GM21529 (cell line): ENCODE measurements around the gene LRRC2.
A peak's percentile ranks its signal among the peaks of the same experiment; 100 is the strongest.
"Not testable (repeated sequence)": the region's sequence is repeated elsewhere in the genome, so short reads cannot be mapped to it uniquely, and the experiment has no call there.

Experiments
- ATAC-seq: cut with Tn5 transposase; IDR thresholded peaks from one replicate; pipeline ENCODE4 v1.9.1; 2021; ENCODE audit not compliant: unreplicated experiment

The LRRC2 gene

DNA sequence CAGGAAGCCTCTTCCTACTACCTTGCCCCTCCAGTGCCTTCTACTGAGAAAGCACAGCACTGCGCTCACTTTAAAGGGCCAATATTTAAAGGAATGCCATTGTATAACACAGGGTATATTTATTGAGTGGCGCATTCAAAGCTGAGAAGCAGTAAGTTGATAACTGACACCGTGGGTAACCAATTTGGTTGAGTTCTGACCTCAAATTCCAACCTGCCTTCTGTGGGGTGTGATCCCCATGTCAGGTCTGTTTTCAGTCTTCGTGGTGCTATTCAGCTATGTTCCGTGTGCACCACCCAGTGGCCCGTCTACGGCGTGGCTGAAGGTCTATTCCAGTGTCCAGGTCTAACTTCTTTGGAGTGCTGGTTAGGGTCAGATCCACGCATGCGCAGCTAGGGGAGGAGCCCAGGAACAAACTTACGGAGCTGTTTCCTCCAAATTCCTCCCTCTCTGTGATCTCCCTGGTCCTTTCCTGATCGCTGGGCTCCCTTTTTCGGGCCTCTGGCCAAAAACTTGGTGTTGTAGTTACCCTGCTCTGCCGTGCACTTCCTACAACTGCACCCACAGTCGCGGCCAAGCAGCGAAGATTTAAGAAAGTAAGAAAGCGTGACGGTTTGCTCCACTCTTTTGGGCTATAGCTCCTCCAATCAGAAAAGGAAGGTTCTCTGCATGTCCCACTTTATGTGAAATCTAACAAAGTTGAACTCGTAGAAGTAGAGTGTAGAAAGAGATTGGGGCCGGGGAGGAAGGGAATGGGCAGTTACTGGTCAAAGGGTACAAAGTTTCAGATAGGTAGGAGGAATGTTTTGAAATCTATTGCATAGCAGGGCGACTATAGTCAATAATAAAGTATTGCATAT lies 7.7 kb downstream of the LRRC2 start:
- ATAC-seq = peak; percentile 92

DNA sequence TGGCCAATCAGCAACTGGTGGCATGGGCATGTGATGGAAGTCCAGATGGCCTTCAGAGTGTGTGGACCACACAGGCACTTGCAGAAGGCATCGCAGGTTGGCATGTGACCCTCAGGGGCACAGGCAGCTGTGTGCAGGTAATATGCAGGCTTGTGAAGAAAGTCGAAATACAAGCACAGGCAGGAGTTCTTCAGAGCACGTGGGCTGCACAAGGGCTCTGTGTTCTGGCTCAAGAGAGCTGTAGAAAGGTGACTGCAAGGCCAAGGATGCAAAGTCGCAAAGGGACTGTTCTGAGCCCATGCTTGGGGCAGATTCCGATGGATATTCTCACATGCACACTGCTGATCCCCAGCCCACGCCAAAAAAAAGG lies 8.3 kb downstream of the LRRC2 start:
- ATAC-seq = no peak

DNA sequence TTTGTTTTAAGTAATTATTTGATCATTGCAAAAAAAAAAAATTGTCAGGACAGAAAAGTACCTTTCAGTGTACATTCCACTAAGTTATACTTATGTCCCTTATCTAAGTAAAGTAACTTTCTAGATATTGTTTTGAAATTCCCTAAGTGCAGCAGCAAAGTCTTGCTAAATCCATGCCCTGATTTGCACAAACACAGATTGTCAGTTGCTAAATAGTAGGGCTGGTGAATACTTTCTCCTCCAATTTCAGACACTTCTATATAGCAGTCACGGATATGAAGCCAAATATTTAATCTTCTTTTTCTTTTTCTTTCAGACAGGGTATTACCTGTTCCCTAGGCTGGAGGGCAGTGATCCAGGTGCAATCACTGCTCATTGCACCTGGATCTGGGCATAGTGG lies 12.9 kb downstream of the LRRC2 start:
- no peak for ATAC-seq

DNA sequence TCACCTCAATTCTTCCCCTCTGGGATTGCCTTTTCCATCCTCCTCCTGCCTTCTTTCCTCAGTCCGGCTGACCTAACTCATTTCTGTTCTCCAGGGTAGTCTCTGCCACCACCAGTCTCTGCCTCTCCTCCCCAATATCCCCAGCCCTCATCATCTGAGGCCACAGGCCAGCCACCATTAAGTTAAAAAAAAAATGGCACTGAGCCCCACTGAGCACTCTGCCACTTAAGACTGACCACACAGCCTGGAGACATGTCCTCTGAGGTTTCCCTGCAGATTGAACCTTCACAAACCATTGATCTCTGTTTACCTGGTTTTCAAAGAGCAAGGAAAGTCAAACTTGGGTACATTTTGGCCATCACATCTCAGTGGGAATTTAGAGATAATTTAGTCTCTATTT lies 13.6 kb downstream of the LRRC2 start:
- no peak for ATAC-seq

DNA sequence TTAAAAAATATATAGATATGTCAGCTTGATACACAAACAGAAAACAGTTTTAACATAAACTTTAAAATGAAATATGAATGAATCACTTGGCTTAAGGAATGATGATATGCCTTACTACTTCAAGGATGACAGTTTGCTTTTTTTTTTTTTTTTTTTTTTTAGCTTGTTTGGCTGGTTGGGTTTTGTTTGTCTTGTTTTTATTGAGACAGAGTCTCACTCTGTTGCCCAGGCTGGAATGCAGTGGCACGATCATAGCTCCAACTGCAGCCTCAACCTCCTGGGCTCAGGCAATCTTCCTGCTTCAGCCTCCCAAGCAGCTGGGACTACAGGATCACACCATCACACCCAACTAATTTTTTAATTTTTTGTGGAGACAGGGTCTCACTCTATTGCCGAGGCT lies 14.5 kb downstream of the LRRC2 start:
- ATAC-seq = no peak

DNA sequence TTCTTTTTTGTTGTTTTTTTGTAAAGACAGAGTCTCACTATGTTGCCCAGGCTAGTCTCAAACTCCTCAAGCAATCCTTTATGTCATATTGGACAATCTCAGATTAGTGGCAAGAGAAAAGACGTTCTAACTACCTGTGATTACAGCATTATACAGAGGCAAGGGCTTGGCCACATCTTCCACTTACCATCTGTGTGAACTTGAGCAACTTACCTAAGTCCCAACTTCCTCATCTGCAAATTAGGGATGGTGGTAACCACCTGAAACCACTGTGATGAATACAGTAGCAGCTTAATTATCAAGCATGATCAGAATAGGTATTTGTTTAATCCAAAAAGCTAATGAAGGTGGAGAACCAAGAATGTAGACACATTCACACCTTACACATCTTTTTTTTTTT lies 16.1 kb downstream of the LRRC2 start:
- no peak for ATAC-seq

DNA sequence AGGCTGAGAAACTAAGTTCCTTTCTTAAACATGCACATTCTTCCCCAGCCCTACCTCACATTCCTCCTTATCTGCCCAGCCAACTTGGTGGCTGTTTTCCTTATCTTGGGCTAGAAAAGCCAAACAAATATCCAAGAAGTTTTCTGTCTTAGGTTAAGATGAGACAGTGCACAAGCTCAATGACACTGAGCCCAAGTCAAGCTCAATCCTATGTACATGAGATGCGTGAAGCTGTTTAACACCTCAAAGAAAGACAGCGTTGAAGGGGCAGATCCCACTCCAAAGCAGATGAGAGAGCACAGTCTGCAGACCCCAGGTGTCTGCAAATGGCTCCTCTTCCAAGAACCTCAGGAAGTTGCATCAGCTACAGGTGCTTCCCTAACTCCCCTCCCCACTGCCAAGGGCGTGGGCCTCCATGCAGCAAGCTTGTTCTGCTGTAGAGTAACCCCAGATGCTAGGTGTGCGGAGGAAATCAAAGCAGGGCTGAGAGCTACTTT lies 16.6 kb downstream of the LRRC2 start:
- ATAC-seq = no peak

DNA sequence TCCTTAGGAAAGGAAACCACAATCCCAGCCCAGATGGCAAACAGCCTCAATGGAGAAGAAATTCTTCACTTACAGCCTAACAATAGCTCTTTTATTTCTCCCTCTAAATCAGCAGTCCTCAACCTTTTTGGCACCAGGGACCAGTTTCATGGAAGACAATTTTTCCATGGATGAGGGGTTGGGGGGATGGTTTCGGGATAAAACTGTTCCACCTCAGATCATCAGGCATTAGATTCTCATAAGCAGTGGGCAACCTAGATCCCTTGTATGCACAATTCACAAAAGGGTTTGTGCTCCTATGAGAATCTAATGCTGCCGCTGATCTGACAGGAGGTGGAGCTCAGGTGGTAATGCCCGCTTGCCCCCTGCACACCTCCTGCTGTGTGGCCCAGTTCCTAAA lies 17.5 kb downstream of the LRRC2 start:
- ATAC-seq = not testable (repeated sequence)

DNA sequence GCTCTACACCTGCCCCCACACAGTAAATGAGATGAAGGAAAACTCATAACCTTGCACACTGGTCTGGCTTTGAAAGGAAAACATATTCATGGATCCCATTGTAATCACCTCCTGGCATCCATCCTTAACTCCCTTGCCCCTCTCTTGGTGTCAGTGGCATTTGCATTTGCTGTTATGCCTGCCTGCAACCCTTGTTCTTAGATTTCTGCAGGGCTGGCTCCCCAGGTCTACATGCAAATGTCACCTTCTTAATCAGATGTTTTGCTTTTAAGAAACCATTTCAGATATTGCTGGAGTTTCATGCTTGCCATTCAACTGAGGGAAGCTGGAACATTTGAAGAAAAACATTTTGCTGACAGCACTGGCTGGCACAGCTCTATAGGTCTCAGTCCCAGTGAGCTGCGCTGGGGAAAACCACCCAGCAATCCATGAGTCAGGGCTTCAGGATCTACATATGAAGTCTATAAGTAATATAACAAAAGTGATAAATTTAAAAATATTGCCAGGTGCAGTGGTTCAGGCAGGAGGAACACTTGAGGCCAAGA lies 19.1 kb downstream of the LRRC2 start:
- ATAC-seq = no peak

DNA sequence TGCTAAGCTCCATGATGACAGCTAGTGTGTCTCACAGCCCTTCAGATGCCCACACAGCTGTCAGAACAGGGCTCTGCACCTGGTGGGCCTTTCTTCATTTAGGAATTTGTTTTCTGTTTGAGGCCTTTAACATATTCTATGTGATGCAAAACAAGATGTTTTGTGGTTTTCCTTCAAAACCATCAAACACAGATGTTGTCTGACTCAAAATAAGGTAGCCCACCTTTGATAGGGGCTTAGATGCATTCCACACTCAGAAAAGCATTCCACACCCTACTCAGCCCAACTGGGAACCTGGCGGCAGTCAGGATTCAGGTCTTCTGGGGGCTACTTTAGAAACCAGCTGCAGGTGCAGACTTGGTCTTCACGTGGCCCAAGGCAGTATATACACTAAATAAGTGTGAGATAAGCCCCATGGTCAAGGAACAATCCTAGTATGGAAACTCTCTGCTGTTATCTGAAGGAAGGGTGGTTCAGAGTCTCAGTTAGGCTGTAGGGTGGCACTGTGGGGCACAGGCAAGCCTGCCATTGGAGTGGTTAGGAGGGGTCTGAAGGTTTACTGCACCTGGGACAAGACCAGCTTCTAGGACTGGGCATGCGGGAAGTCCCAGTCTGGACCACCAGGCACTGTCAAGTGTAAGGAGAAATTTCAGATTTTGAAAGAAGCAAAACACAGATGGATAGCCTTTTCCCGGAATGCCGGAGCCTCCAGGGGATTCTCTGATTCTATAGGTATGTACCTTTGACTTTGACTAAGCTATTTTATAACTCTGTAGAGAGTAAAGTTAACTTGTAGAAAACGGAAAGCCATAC lies 20.1 kb downstream of the LRRC2 start:
- ATAC-seq = no peak

DNA sequence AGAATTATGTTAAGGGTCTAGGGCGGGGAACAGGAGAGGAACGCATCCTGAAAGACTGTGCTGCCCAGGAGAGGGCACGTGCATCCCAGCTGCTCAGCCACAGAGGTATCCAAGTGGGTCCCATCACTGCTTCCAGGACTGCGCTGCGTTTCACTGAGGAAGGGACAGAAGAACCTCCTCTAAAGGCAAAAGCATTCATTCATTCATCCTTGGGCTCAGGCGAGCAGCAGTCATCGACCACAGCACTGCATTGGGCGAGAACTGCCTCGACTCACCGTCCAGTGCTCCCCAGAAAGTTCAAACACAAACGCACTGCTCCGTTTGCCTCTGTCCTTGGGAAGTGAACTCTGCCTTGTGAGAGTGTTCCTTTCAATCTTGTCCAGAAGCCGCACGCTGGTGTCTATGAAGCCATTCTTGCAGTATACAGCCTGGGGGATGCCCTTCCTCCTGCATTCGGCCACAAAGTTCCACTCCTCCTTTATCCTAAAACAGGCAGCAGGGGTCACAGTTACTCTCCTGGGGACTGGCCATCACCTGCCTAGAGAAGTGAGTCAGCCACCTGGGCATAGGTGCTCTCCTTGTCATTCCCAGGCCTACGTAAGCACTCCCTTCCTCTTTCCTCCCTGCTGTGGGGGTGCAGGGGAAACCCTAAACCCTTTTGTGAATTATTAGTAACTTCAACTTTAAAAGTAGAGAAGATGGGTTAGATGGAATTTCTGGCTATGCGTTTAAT lies 21.2 kb downstream of the LRRC2 start:
- ATAC-seq = no peak

DNA sequence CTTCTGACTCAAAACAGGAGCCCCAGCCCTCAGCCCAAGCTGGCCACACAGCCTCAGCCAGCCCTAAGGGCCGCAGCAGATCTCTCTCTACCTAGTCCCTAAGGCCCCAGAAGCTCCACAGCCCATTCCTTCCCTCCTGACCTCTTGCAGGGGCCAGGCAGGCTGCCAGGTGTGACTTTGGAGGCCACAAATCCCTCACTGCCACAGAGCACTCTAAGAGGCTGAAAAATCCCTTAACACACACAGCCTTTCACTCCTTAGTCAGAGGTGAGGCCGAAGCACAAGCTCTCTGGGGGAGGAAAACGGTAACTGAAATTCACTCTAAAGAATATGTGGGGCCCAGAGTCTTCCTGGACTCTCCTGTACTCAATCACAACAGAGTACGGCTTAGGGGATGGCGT lies 23.3 kb downstream of the LRRC2 start:
- no peak for ATAC-seq

DNA sequence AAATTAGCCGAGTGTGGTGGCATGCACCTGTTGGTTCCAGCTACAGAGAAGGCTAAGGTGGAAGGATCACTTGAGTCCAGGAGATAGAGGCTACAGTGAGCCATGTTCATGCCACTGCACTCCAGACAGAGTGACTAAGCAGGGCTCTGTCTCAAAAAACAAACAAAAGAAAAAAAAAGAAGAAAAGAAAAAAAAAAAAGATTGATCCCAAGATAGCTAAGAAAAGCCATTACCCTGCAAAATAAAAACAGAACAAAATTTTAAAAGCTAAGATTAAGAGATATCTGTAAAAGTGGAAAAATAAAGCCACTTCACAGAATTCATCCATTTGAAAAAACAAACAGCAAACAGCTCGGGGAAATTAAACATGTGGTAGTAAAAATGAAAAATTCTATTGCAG lies 23.8 kb downstream of the LRRC2 start:
- no peak for ATAC-seq

DNA sequence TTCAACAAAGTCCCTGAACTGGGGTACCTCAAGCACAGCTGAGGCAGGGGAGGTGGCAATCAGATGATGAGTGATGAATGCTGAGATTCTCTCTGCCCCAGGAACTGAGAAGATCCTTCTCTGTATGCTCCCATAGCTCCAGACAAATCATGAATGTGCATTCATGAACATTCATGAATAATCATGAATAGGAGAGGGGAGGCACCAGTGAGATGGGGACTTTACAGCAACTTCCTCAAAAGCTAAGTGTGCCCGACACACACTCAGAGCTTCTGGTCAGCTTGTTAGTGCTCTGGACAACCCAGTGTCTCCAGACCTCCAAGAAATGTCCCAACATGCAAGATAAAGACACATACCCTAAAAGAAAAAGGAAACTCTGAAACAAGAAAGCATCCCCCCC lies 24.3 kb downstream of the LRRC2 start:
- ATAC-seq = no peak

DNA sequence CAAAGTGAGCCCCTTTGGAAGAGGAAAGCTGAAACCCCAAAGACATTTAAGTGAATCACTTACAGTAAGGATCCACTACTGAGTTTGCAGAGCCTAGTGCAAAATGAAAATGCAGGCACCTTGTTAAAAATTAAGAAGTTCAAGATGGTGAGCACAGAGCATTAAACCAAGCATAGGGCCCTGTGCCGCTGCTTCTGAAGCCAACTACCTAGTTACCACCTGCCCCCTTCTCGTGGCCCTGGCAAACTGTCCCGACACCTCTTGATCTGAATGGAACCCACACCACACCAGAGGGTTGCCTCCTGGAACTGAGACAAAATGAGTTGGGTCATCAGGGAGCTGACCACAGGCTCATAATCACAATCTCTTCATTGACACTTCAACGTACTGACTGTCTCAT lies 25.6 kb downstream of the LRRC2 start:
- no peak for ATAC-seq

DNA sequence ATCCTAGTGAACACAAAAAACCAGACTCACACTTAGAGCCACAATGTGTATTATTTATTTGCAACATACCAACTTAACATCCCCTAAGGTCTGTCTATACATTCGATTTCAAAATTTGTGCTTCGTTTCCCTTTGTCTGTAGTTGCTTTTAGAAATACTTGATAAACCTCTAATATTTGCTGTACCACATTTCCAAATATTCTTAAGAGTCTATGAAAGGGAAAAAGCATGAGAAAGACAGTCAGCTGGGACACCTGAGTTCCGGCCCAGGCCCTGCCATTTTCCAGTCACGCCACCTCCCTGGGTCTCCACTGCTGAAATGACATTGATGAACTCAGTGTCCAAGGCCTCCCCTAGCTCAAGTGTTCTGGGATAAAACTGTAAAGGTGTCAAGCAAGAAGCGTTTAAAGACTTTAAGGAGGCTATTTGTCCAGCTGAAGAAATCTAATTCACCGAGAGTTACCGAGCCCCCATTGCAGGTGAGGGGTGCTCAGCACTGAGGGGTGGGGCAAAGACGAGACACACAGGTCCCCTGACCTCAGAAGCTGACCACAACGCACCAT lies 26.6 kb downstream of the LRRC2 start:
- ATAC-seq = no peak

DNA sequence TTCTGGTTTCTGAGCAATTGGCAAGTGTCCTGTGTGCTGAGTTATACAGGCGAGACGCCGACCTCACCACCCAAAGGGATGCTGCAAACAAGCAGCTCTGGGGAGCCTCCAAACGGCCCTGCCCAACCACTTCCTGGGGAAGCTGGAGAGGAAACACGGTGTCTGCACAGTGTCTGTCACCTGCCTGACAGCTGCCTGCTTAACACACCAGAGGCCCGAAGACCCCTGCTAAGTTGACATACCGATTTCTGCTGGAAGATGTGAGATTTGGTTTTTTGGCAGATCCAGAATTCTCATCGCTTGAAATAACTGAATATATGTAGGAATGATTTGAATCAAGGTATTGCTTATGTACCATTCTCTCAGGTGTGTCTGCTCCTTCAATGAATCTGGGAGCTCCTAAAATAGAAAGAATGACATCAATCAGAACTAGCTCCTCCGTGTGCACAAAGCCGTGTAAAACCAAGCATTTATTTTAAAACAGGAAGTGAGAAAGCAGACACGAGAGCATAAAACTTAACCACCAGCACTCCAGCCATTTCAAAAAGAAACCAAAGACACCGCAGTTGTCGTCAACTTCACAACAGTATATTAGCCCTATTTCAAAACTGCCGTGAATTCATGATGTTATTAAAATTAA lies 27.2 kb downstream of the LRRC2 start:
- ATAC-seq = peak; percentile 82

DNA sequence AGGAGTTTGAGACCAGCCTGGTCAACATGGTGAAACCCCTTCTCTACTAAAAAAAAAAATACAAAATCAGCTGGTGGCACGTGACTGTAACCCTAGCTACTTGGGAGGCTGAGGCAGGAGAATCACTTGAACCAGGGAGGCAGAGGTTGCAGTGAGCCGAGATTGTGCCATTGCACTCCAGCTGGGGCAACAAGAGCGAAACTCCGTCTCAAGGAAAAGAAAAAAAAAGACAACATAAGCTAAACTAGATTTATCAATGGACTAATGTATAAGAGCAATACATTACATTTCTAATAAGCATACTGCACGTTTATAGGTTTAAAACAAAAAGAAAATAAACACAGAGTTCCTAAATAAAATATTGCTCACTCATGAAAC lies 27.7 kb downstream of the LRRC2 start:
- ATAC-seq = not testable (repeated sequence)

DNA sequence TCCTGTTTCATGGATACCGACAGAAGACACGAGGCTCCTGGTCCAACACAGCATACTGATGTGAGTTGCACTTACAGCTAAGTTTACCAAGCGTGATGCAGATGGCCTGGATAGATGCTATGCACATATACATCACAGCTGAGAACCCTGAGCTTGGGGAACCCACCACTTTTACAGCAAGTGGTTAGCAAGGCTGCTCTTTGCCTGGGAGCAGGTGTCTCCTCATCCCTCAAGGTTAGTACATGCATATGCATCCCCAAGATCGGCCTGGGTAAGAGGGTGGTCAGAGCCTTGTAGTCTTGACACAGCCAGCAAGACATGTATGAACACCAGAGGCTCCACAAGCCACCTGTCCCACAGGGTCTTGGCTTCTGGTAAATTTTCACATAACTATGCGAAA lies 28.3 kb downstream of the LRRC2 start:
- ATAC-seq = no peak

DNA sequence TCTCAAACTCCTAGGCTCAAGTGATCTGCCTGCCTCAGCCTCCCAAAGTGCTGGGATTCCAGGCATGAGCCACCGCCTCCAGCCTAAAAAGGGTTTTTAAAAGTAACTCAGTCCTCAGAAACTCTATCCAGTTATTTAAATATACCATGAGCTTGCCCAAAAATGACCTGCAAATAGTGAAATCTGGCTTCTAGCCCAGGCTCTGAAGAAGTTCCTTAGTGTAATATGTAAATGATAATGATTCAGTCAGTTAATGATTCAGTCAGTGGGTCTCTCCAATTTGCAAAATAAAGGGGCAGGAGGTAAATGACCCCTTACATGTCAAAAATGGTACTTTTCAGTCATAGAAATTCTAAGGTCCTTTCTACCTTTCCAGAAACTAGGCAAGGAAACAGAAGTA lies 28.8 kb downstream of the LRRC2 start:
- no peak for ATAC-seq
